Fibroblast of lung (primary cell): ENCODE data around the gene RAB31.

Experiments
- EZH2 ChIP-seq: IDR thresholded peaks from 2 replicates; pipeline ENCODE4 v1.5.1; 2012; ENCODE audit warnings: low read length, control low read depth, mild to moderate bottlenecking; ENCODE audit errors: missing control alignments
- TF ChIP-seq, protein P1 (sequence below), 2 donors: IDR thresholded peaks in 1 of 2; conservative IDR thresholded peaks in 1 of 2; 1 replicate in 1 of 2; 2 replicates in 1 of 2; pipeline ENCODE4 v1.5.1; 2011 to 2012; ENCODE audit warnings: low read length in 2 of 2, control low read depth in 1 of 2, inconsistent platforms in 1 of 2, low read depth in 1 of 2, mild to moderate bottlenecking in 1 of 2

DNA sequence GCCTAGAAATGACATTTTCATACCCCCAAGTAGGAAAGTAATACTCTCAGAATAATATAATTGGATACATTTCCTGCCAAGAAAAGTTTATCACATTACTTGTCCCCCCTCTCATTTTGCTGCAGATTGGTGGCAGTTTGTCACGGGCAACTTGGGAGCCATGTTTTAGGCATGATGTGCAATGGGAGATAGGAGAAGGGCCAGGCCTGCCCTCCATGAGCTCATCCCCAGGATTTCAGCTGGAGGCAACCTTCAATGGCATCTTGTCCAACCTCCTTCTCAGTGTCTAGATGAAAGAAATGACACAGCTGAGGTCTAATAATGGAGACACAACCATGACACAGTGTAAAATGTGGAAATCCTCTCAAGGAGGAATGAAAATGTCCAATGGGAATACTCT, 11.4 kb upstream of the RAB31 start:
- TF ChIP-seq, protein P1, sequence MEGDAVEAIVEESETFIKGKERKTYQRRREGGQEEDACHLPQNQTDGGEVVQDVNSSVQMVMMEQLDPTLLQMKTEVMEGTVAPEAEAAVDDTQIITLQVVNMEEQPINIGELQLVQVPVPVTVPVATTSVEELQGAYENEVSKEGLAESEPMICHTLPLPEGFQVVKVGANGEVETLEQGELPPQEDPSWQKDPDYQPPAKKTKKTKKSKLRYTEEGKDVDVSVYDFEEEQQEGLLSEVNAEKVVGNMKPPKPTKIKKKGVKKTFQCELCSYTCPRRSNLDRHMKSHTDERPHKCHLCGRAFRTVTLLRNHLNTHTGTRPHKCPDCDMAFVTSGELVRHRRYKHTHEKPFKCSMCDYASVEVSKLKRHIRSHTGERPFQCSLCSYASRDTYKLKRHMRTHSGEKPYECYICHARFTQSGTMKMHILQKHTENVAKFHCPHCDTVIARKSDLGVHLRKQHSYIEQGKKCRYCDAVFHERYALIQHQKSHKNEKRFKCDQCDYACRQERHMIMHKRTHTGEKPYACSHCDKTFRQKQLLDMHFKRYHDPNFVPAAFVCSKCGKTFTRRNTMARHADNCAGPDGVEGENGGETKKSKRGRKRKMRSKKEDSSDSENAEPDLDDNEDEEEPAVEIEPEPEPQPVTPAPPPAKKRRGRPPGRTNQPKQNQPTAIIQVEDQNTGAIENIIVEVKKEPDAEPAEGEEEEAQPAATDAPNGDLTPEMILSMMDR (conservative IDR thresholded peaks at IDR 0.05 in 1 of 2, IDR thresholded peaks at IDR 0.05 in 1 of 2; ENCODE audit: low read depth in 1 of 2, low read length in 2 of 2) = no peak
- TF ChIP-seq EZH2 = no peak
